ENCODE results near the gene IL17D. TPM values are rescaled to one million over a fixed set of nuclear protein-coding genes. Genes with fewer than 3 reads are reported as not detected.
"Not testable (repeated sequence)": the region's sequence is repeated elsewhere in the genome, so short reads cannot be mapped to it uniquely, and the experiment has no call there.

Gene IL17D
- total and polyA plus RNA-seq, 10 of the 15 experiments (the other 5 are each of a cell fraction or from before 2014, with no cell fraction given), result 0.03 to 1.6 (median 0.33) TPM

DNA sequence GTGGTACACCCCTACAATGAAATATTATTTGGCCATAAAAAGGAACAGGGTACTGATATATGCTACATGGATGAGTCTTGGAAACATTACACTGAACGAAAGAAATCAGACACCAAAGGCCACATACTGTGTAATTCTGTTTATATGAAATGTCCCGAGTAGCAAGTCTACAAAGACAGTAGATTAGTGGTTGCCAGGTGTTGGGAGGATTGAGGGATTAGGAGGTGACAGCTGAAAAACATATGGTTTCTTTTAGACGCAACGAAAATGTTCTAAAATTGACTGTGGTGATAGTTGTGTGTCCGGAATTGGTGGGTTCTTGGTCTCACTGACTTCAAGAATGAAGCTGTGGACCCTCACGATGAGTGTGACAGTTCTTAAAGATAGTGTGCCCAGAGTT lies 35.1 kb downstream of the IL17D start (continued):
- TF ChIP-seq MTA2 (IDR thresholded peaks at IDR 0.05; ENCODE audit: low read depth), result no peak

DNA sequence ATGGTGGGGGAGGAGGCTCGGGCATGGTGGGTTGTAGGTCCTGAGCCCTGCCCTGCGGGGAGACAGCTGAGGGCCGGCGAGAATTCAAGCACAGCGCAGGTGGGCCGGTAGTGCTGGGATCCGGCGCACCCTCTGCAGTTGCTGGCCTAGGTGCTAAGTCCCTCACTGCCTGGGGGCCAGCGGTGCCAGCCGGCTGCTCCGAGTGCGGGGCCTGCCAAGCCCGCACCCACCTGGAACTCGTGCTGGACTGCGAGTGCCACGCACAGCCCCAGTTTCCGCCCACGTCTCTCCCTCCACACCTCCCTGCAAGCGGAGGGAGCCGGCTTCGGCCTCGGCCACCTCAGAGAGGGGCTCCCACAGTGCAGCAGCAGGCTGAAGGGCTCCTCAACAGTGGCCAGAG lies 36.5 kb downstream of the IL17D start:
- Histone ChIP-seq H3K4me1 (ENCODE audit: control insufficient read depth, insufficient read depth, low read length) (no peaks in the 10 kb centered on the region), H3K27me3 (replicated peaks in 1 of 2; ENCODE audit: control insufficient read depth in 2 of 2, insufficient read depth in 2 of 2, low read length in 1 of 2) (no peaks in the 10 kb centered on the region), H3K4me2 (ENCODE audit: control insufficient read depth, insufficient read depth) (no peak overlapping the region), H3K9me3 (replicated peaks; ENCODE audit: control insufficient read depth, insufficient read depth, low read length) (no peaks in the 10 kb centered on the region; the same call in 2 of the 3 replicates), H3K27ac (ENCODE audit: control insufficient read depth, insufficient read depth) (no peak overlapping the region), H3K4me3 (no peak overlapping the region), H3K9ac (ENCODE audit: control insufficient read depth, insufficient read depth, low read length) (no peak overlapping the region), H2AFZ (ENCODE audit: control insufficient read depth, low read depth, low read length) (no peak overlapping the region), H4K20me1 (ENCODE audit: control insufficient read depth, insufficient read depth) (no peaks in the 10 kb centered on the region), H3K36me3 (ENCODE audit: control insufficient read depth in 2 of 2, insufficient read depth in 2 of 2, low read length in 1 of 2) (no peaks in the 10 kb centered on the region), H3K79me2 (ENCODE audit: control insufficient read depth, insufficient read depth, low read length) (no peaks in the 10 kb centered on the region)
- FAIRE-seq (no peak), ATAC-seq (no peak), DNase-seq (ENCODE audit: low read depth, low spot score) (no peak)
- WGBS (ENCODE audit: insufficient coverage, insufficient replicate concordance, low lambda C conversion rate, missing lambda C conversion rate), result 97% methylated on average over 20 of the region's 22 CpGs
- intact Hi-C loops (cut with micrococcal nuclease; ENCODE audit: unreplicated experiment) (no loop called here), in situ Hi-C loops (cut with MboI) (no loop called here)
- CTCF ChIA-PET, result no interaction called here
- BruUV-seq (replicated peaks), result no TSS peak
- POLR2A ChIA-PET, result no interaction called here
- RAD21 ChIA-PET (ENCODE audit: unreplicated experiment), result no interaction called here
- SMC1A ChIA-PET (ENCODE audit: uncharacterized antibody, unreplicated experiment), result interaction anchor here (1.1 kb wide), 1 partner anchor 653 kb away, joined by 3 read pairs; no protein-coding TSS in a partner anchor
- TF ChIP-seq CEBPB (IDR thresholded peaks at IDR 0.05; ENCODE audit: borderline replicate concordance in 1 of 2, low read depth in 2 of 2, low read length in 2 of 2), result no peak

DNA sequence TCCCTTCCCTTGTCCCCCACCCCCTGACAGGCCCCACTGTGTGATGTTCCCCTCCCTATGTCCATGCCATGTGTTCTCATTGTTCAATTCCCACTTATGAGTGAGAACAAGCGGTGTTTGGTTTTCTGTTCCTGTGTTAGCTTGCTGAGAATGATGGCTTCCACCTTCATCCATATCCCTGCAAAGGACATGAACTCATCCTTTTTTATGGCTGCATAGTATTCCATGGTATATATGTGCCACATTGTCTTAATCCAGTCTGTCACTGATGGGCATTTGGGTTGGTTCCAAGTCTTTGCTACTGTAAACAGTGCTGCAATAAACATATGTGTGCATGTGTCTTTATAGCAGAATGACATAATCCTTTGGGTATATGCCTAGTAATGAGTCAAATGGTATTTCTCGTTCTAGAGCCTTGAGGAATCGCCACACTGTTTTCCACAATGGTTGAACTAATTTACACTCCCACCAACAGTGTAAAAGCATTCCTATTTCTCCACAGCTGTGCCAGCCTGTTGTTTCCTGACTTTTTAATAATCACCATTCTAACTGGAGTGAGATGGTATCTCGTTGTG lies 40.4 kb downstream of the IL17D start:
- not testable (repeated sequence) for H3K9ac ChIP-seq (ENCODE audit: control insufficient read depth, insufficient read depth, low read length)
- intact Hi-C loops (cut with micrococcal nuclease; ENCODE audit: unreplicated experiment), result loop anchor here (1.0 kb wide), 1 partner anchor 25 kb away; no protein-coding TSS in a partner anchor

More for the DNA sequence above, 40.4 kb downstream of the IL17D start:
- POLR2A ChIA-PET; H4K20me1 ChIP-seq (ENCODE audit: control insufficient read depth, insufficient read depth); FAIRE-seq; H3K4me2 ChIP-seq (ENCODE audit: control insufficient read depth, insufficient read depth); DNase-seq (ENCODE audit: low read depth, low spot score); H3K36me3 ChIP-seq (ENCODE audit: control insufficient read depth in 2 of 2, insufficient read depth in 2 of 2, low read length in 1 of 2); H3K27me3 ChIP-seq (replicated peaks in 1 of 2; ENCODE audit: control insufficient read depth in 2 of 2, insufficient read depth in 2 of 2, low read length in 1 of 2); RAD21 ChIA-PET (ENCODE audit: unreplicated experiment); CTCF ChIA-PET; H2AFZ ChIP-seq (ENCODE audit: control insufficient read depth, low read depth, low read length); H3K4me1 ChIP-seq (ENCODE audit: control insufficient read depth, insufficient read depth, low read length); H3K9me3 ChIP-seq (replicated peaks; ENCODE audit: control insufficient read depth, insufficient read depth, low read length); BruUV-seq (replicated peaks); SMC1A ChIA-PET (ENCODE audit: uncharacterized antibody, unreplicated experiment); H3K4me3 ChIP-seq; H3K79me2 ChIP-seq (ENCODE audit: control insufficient read depth, insufficient read depth, low read length); in situ Hi-C loops (cut with MboI); ATAC-seq; H3K27ac ChIP-seq (ENCODE audit: control insufficient read depth, insufficient read depth): not testable (repeated sequence)
- WGBS (ENCODE audit: insufficient coverage, insufficient replicate concordance, low lambda C conversion rate, missing lambda C conversion rate), result 97% methylated on average over 4 of the region's 4 CpGs
